NCI-H2227 treated with DMSO at 0.1 percent for 48 hours (cell line): ENCODE measurements around the gene FSIP1.

Experiments
- DNase-seq: peaks from one replicate; lab custom pipeline; 2025; lab: John Stamatoyannopoulos, UW

FSIP1 gene

DNA sequence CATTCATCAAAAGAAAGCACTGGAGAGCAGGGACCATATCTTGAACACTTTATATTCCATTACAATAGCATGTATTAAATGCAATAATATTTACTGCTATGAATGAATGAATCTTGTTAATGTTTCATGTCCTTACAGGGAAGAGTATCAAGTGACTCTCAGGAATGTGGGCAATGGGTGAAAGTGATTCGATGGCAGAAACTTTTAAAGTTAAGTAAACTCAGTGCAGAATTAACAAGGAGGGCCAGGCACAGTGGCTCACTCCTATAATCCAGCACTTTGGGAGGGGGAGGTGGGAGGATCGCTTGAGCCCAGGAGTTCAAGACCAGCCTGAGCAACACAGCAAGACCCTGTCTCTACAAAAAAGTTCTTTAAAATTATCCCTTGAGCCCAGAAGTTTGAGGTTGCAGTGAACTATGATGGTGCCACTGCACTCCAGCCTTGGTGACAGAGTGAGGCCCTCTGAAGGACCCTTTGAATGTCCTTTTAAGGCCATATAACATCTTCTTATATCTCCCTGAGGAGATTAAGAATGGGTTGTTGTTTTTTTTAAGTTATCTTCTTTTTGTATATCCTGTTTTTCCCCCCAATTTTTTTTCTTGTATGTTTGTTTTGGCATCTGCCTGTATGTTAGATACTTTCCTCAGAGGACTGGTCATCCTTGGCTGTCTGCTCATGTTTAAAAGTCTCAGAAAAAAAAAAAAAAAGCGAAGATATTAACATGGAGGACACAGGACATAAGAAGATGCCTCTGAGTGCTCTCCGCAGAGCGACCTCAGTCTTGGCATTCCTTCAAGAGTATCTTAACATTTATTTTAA lies 9.6 kb upstream of the FSIP1 start:
- no peak for DNase-seq

- no peak for DNase-seq
Observed at GRCh38 chr15:39789736-39790135, 7.1 kb upstream of the FSIP1 start.

DNA sequence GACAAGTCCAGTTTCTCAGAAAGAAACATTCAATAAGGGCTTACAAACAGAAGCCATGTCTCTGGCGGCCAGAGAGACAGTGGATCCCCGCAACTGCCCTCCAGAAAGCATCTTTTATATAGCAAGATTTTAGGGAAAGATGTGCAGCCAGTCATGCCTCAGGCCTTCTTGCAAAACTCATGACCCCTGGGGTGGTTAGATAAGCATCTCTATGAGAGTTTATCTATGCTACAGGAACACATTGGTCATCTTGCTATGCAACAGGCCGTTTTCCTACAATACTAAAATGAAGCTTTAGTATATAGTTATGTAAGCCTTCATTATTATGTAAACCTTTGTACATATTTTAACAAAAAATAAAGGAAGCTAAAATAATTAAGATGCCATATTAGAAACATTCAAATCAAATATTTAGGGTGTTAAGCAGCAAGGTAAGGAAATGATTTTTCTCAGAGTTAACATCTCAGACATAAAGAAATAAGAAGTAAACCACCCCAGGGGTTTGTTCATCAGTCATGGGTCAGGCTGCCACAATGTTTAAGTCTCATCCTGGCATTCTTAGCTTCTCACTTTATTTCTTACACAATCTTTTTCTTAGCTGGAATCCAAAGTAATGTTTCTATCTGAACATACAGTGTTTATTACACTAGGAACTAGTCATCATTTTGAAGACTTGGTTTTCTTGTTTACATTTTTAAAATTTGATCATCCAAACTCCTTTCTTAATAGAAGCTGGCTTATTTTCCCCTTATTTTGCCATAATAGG lies 6.3 kb upstream of the FSIP1 start:
- DNase-seq: no peak

DNA sequence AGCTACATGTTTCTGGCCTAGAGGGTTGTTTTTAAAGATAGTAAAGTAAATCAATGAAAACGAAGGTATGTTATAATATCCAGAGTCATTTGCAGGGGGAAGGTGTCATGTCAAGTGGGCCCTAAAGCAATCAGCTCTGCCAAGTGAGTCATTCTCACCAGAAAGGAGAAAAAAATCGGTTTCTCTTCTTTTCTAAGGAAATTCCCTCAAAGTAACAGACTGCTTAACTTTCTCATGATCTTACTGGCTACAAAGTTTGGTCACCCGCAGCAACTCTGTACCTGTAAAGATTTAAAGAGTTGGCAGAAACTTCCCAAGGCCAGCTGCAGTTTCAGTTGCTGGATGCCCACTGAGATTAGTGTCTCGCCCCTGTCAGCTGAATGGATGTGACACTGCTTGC lies 5.5 kb upstream of the FSIP1 start:
- no peak for DNase-seq

DNA sequence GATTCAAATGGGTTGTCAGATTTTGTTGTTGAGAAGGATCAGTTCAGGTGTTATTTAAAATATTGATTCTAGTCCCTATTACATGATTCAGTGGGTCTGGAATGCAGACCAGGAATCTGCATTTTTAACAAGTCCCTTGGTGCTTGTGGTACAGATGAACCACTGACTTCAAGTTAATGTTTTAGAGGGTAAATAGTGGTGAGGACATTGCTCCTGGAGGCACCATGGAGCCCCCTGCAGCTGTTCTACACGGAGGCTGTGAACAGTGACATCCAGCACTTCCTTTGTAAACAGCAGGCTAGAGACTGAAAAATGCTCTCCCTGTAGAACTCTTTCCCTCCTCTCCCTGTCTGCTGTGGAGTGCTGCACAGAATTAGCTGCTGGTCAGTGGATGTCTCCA lies 4.8 kb upstream of the FSIP1 start:
- no peak for DNase-seq

DNA sequence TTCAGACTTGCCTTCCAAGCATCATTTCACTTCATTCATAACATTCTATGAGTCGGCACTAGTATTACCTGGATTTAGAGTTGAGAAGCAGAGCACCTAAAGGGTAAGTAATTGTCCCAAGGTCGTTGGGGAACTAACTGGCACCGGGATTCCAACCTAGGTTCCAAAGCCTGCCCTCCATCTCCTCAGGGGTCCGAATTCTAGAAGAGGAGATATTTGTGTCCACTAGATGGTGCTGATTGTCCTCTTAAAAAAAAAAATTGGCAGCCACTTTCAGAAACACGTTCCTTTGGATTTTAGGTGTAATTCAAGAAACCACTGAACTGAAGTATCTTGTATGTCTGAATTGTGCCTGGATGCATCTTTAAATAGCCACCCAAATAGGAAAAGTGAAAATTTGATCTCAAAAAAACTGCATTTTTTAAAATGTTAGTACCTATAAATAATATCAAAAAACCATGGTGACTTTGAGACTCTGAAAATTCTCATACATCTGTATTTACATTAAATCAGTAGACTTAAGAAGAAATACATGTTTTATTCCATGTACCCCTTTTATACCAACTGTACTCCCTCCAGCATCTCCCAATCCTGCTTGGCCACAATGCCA lies 3.9 kb upstream of the FSIP1 start:
- DNase-seq: peak; percentile 52

DNA sequence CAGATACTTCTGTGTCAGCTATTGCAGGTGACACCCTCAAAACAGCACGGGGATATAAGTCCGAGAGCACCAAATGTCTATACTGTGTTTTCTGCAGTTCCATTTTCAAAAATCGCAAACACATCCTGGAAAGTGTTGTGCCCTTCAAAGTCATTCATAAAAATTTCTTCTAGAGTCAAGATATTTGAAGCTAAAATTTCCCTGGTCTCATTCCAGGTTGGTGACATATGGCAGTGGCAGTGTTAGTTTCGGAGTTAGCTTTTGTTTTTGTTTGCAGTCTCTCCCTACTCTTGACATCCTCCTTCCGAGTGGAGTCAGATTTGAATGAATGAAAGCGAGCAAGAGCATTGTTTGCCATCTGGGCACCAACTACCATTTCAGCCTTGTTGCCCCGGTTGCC lies 3.2 kb upstream of the FSIP1 start:
- DNase-seq: no peak

GRCh38 chr15:39785139-39785538 lies 2.5 kb upstream of the FSIP1 start:
- DNase-seq: no peak

DNA sequence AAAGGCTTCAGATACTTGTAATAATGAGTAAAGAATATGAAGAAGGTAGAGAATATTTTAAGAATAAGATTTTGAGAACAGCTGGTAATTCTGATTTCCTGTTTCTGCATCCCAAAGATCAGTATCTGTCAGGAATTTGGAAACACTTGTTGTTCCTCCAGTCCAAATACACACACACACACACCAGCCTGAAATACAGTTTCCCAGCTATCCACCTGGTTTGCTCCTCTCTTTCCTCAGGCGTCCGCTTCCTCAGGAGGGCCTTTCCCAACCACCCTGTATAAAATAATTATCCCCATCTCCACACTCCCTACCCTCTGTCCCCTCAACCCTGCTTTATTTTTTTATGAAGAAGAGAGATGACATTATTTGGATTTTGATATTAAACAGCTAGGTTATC lies 2.0 kb upstream of the FSIP1 start:
- no peak for DNase-seq

DNA sequence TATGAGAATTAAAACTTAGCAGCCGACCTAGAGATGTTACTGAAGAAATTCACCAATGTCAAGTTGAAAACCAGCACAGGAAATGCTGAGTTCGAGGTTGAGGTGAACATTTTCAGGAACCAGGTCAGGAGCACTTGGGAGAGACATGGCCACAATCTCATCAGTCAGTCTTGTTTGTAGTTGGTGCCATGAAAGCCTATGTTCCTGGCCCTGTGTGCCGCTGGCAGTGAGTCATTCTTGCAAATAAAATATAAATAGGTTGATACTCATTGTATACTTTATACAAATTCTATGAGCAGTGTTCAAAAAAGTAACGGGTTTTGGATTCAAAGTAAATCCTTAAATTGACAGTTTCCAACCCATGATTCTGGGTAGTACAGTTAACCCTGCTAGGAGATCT lies 1.5 kb upstream of the FSIP1 start:
- no peak for DNase-seq

DNA sequence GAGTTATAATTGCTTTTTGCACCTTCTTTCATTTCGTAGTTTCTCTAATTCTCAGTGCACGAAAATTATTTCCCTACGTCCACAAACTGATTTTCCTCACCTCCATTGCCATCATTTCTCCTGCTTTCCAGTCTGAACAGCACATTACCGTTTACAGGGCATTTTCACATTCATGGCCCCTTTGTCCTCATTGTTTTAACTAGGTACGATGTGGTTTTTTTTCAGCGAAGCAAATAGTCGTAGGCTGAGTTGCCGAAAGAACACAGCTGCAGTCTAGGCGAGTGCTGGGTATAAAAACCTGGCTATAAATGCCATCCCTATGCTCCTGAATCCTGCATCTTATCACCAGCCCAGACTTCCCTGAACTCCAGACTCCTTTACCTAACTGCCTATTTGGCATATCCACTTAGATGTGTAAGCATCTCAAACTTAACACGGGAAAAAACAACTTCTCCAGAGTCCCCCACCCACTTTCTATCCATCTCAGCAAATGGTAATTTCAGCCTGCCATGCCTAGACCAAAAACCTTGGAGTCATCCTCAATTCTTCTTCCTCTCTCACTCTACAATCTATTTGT lies 691 bp upstream of the FSIP1 start:
- DNase-seq: no peak

GRCh38 chr15:39781967-39782302 lies 706 bp downstream of the FSIP1 start:
- no peak for DNase-seq

- no peak for DNase-seq
Observed at GRCh38 chr15:39781147-39781966, 1.3 kb downstream of the FSIP1 start.

GRCh38 chr15:39778021-39778420 lies 4.6 kb downstream of the FSIP1 start:
- peak; percentile 36 for DNase-seq

DNA sequence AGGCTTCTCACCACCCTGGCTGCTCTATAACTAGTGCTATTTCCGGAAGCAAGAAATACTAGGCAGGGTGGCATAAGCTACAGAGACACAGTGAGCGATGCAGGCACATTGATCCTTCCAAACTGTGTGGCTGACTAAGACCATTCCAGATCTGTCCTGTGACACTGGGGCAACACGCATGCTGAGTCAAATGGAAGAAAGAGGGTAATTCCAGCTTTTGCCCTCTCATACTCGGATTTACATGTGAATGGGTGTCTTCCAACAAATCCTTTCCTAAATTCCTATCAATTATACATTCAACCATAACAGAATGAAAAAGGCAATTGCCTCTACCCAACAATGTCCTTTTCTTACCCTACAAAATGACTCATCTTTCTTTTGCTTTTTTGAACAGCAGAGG lies 5.1 kb downstream of the FSIP1 start:
- no peak for DNase-seq

- no peak for DNase-seq
Observed at GRCh38 chr15:39776068-39776467, 6.6 kb downstream of the FSIP1 start.

DNA sequence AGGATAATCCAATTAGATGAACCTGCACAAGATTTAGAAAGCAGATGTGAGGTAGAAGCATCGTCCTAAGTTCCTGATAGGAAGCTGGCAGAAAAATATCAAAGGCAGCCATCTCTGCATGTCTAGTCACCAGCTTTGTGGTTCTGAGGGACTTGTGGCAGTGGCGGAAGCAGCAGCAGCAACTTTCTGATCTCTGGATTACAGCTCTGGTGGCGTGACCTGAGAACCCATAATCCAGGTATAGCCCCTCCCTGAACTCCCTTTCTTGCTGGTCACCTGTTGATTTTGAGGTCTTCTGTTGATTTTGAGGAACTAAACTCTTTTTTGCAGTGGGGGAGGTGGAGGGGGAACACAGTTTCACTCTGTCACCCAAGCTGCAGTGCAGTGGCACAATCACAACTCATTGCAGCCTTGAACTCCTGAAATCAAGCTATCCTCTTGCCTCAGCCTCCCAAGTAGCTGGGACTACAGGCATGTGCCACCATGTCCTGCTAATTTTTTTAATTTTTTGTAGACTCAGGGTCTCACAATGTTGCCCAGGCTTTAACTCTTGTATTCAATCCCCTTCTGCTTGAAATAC lies 7.9 kb downstream of the FSIP1 start:
- DNase-seq: no peak

DNA sequence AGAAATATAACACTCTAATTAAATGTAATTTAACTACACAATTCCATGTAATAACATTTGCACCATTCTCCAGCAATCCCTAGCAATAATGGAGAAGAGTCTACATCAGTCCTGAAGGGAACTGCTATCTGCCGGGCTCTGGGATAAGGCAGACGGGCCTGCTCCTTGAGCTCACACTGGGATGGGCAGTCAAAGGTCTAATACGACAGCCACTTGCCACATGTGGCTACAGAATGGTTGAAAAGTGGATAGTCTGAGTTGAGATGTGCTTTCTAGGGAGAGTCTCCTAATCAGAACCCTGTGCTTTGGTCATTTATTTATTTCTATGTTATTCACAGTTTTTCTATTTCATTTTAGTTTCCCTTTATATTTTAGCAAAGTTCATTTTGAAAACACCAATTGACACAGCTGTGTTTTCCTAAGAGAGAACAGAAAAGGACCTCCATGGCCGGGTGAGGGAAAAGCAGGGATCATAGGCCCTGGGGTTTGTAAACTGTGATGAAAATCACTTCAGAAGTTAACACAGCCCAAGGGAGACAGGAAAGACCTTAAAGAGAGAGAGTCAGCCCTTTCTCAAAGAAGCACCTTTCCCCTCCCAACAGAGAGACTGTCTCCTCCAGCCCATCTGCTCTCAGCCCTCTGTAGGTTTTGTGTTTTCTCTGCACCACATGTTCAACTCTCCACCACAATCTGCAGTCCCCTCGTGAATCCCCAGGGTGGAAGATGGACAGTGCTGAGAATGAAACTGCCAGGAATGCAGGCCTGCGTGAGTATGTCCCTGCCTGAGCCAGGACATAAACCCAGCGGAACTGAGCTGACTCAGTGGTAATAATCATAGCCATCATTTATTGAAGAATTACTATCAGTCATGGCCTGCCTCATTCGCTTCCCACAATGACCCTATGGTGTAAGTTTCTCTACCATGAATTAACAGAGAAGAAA lies 11.6 kb downstream of the FSIP1 start:
- no peak for DNase-seq

- no peak for DNase-seq
Observed at GRCh38 chr15:39767921-39768320, 14.7 kb downstream of the FSIP1 start.

DNA sequence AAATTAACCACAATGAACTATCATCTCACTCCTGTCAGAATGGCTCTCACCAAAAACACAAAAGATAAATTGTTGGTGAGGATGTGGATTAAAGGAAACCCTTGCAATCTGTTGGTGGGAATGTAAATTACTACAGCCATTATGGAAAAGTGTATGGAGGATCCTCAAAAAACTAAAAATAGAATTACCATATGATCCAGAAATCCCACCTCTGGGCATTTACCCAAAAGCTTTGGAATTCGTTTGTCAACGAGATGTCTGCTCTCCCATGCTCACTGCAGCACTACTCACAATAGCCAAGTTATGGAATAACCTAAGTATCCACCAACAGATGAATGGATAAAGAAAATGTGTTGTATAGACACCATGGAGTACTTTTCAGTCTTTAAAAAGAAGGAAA lies 21.6 kb downstream of the FSIP1 start:
- DNase-seq: no peak
